GM13976 (cell line): ENCODE data around the gene CNTNAP2.

Source experiments
- DNase-seq: peaks from one replicate; pipeline ENCODE4 v3.0.0; 2012; ENCODE audit warnings: low spot score
- in situ Hi-C: fragments of 300-500 bp; cut with MboI; formaldehyde crosslinking; loops from one replicate; pipeline ENCODE4 v1.12.0; 2022; ENCODE audit warnings: low sequenced_read_pairs, mixed read lengths, inconsistent platforms; ENCODE audit not compliant: unreplicated experiment
- TF ChIP-seq, protein P1 (sequence below): IDR thresholded peaks from 2 replicates; pipeline ENCODE4 v1.5.1; 2012; ENCODE audit warnings: borderline replicate concordance, mild to moderate bottlenecking; ENCODE audit not compliant: insufficient read depth; ENCODE audit errors: extremely low read depth, missing control alignments, control extremely low read depth

The CNTNAP2 gene

DNA sequence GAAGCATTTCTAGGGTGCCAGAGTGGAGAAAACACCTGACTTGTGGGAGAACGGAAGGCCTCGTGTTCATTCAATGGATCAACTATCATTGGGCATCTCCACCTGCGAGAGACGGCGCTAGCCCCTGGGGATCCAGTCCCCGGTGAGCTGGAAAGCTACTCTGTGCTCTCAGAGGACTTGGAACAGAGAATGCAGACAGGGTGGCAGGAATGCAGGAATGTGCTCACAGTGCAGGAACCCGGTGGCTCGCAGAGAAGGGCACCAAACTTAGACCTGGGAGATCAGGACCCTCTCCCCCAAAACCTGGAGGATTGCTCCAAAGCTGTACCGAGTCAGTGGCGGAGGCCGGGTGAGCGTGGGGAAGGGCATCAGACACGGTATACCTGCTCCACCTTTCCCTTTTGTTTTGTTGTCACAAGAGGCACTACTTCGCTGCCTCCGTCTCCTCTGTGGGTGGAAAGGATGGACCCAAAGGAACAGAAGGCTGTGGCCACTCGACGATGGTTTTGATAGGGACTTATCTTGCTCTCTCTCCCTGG lies 1905.0 kb downstream of the CNTNAP2 start:
- TF ChIP-seq, protein P1, sequence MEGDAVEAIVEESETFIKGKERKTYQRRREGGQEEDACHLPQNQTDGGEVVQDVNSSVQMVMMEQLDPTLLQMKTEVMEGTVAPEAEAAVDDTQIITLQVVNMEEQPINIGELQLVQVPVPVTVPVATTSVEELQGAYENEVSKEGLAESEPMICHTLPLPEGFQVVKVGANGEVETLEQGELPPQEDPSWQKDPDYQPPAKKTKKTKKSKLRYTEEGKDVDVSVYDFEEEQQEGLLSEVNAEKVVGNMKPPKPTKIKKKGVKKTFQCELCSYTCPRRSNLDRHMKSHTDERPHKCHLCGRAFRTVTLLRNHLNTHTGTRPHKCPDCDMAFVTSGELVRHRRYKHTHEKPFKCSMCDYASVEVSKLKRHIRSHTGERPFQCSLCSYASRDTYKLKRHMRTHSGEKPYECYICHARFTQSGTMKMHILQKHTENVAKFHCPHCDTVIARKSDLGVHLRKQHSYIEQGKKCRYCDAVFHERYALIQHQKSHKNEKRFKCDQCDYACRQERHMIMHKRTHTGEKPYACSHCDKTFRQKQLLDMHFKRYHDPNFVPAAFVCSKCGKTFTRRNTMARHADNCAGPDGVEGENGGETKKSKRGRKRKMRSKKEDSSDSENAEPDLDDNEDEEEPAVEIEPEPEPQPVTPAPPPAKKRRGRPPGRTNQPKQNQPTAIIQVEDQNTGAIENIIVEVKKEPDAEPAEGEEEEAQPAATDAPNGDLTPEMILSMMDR = no peak
- in situ Hi-C loops = no loop called here
- no peak for DNase-seq

DNA sequence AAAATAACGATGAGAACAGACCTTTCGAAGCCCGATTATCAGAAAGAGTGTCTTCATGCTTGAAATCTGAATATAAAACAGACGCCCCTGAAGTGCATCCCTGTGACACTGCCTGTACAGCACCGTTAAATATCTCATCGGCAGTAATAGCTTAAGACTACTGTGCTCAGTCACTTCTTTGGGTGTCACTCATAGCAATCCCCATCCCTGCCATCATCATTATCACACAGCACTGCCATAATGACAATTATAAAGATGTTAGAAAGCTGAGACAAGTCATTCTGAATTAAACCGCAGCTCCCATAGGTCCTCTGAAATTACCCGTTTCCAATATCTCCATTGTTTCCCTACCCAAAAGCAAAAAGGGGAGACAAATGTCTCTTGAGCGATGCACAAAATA lies 1906.2 kb downstream of the CNTNAP2 start:
- TF ChIP-seq, protein P1 = no peak
- no peak for DNase-seq
- in situ Hi-C loops = no loop called here

DNA sequence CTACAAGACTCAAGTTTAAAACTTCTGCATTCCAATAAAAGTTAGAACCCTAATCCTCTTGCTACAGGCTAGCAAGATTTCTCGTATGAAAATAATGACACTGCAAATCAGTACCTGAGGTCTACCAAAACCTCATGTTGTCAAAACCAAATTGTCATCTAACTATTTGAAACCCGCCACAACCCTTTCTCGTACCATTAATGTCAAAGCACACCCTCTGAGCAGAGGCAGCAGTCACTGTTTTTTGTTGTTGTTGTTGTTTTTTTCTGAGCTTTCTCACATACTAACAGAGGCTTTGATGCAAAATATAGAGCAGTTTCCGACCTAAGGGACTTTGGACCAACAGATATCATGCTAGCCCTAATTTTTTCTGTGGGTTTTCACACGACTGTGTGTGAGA lies 1910.1 kb downstream of the CNTNAP2 start:
- in situ Hi-C loops = no loop called here
- TF ChIP-seq, protein P1 = no peak
- no peak for DNase-seq

DNA sequence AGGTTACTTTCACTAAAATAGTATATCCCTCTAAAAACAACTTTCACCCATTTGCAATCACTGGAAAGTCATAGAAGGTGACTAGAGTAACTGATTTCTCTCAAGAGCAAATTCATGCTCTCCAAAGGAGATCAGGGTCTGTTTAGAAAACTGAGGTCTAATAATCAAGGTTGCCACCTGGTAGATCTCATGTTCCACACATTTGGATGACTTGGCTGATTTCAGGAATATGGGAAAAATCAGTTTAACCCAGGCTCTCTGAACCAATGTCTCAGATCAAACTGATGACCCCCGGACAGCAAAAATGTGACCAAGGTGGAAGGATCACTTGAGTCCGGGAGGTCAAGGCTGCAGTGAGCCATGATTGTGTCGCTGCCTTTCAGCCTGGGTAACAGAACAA lies 1911.6 kb downstream of the CNTNAP2 start:
- DNase-seq = no peak
- in situ Hi-C loops = no loop called here
- TF ChIP-seq, protein P1 = no peak

DNA sequence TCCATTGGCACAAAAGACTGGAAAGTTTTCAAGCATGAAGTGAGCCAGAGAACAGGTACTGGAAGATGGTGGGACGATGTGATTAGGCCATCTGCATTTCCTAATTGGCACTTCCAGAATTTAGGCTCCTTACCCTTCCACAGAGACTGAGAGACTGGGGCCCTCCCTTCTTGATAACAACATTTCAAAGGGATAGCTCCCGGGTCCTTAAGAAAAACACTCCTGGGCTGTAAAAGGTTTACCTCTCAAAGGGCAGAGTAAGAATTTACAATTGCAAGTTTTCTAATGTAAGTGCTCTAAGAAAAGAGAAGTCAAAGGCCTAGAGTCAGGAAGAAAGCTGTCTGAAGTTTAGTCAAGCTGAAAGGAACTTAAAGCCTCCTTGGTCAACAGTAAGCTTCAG lies 1914.4 kb downstream of the CNTNAP2 start:
- TF ChIP-seq, protein P1 = no peak
- in situ Hi-C loops = no loop called here
- DNase-seq = no peak

DNA sequence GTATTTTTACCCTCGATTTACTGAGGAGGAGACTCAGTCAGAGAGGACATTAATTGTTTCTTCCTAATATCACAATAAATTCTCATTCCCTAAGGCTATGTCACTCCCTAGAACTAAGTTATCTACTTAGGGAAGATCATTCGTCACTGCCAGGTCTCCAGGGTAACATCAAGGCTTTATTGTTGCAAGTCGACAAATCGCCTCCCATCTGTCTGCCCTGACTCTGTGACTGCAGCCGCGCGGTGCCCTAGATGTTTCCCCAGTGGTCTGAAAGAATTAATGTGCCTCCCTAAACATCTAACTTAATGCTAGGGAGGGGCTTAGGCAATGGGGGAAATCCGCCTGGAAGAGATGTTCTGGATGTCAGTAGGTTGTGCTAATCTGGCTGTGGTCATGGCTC lies 1915.2 kb downstream of the CNTNAP2 start:
- TF ChIP-seq, protein P1 = no peak
- DNase-seq = no peak
- in situ Hi-C loops = no loop called here

DNA sequence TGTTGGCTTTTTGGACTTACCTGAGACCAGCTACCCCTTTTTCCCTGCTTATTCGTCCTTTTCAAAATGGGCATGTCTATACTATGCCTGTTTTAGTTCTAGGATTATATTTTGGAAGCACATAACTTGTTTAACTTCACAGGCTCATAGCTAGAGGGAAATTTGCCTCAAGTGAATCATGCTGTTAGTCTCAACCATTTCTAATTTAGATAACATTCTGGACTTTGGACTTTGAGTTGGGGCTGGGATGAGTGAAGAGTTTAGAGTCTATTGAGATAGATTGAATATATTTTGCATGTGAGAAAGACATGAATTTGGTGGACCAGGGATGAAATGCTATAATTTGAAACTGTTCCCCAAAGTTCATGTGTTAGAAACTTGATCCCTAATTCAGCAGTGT lies 1919.3 kb downstream of the CNTNAP2 start:
- DNase-seq = no peak
- TF ChIP-seq, protein P1 = no peak
- in situ Hi-C loops = no loop called here
